KMS-11 (cell line): Measurements from ENCODE around the gene ITPR2.

Experiments used
- H2AFZ ChIP-seq: fragments of 200-600 bp; sonication (generic); 2 replicates; pipeline ENCODE4 v1.6.1; 2016; ENCODE audit warnings: antibody characterized with exemption, mixed run types, low read depth
- H3K27ac ChIP-seq: fragments of 200-600 bp; sonication (generic); 2 replicates; pipeline ENCODE4 v1.6.1; 2016; ENCODE audit warnings: mild to moderate bottlenecking, mixed run types
- H3K27me3 ChIP-seq: fragments of 200-600 bp; sonication (generic); 2 replicates; pipeline ENCODE4 v1.6.1; 2017; ENCODE audit warnings: mild to moderate bottlenecking, low read depth, mixed run types, moderate library complexity; ENCODE audit not compliant: insufficient read depth
- H3K36me3 ChIP-seq: fragments of 200-600 bp; sonication (generic); 2 replicates; pipeline ENCODE4 v1.6.1; 2017; ENCODE audit warnings: mild to moderate bottlenecking, mixed run types; ENCODE audit not compliant: insufficient read depth
- H3K4me1 ChIP-seq: fragments of 200-600 bp; sonication (generic); 2 replicates; pipeline ENCODE4 v1.6.1; 2016; ENCODE audit warnings: mild to moderate bottlenecking, low read depth, mixed run types; ENCODE audit not compliant: poor library complexity, severe bottlenecking
- H3K4me2 ChIP-seq: fragments of 200-600 bp; sonication (generic); 2 replicates; pipeline ENCODE4 v1.7.0; 2016; ENCODE audit warnings: mild to moderate bottlenecking, mixed run types
- H3K4me3 ChIP-seq: fragments of 200-600 bp; sonication (generic); IDR thresholded peaks from 2 replicates; pipeline ENCODE4 v1.6.1; 2017; ENCODE audit warnings: low read depth, low read length, mixed read lengths; ENCODE audit not compliant: insufficient read depth
- H3K79me2 ChIP-seq: fragments of 200-600 bp; sonication (generic); 2 replicates; pipeline ENCODE4 v1.6.1; 2016; ENCODE audit warnings: low read depth, mixed run types; ENCODE audit not compliant: insufficient read depth
- H3K9ac ChIP-seq: fragments of 200-600 bp; sonication (generic); 2 replicates; pipeline ENCODE4 v1.6.1; 2016; ENCODE audit warnings: mild to moderate bottlenecking, mixed run types
- H4K20me1 ChIP-seq: fragments of 200-600 bp; sonication (generic); 2 replicates; pipeline ENCODE4 v1.6.1; 2016; ENCODE audit warnings: mild to moderate bottlenecking, mixed run types; ENCODE audit not compliant: insufficient read depth
- CTCF ChIP-seq: fragments of 200-600 bp; sonication (generic); conservative IDR thresholded peaks from 2 replicates; pipeline ENCODE4 v1.6.1; 2017; ENCODE audit warnings: low read depth, mild to moderate bottlenecking, antibody characterized with exemption, low read length, moderate library complexity, mixed read lengths

Gene ITPR2

GRCh38 chr12:26642361-26642760, 190.6 kb downstream of the ITPR2 start:
- no peaks in the 10 kb centered on the region for H3K4me1 ChIP-seq
- H3K27ac ChIP-seq = no peak overlapping the region
- H3K36me3 ChIP-seq = no peaks in the 10 kb centered on the region
- H3K79me2 ChIP-seq = no peaks in the 10 kb centered on the region
- no peak overlapping the region for H3K4me2 ChIP-seq
- no peaks in the 10 kb centered on the region for H3K27me3 ChIP-seq
- H2AFZ ChIP-seq = no peak overlapping the region
- no peak overlapping the region for H3K9ac ChIP-seq
- no peak overlapping the region for H3K4me3 ChIP-seq
- no peak for TF ChIP-seq CTCF
- H4K20me1 ChIP-seq = no peaks in the 10 kb centered on the region

- H2AFZ ChIP-seq = no peak overlapping the region
- H3K4me1 ChIP-seq = no peaks in the 10 kb centered on the region
- no peak overlapping the region for H3K27ac ChIP-seq
- no peaks in the 10 kb centered on the region for H3K36me3 ChIP-seq
- TF ChIP-seq CTCF = no peak
- H3K4me2 ChIP-seq = no peak overlapping the region
- H3K27me3 ChIP-seq = no peaks in the 10 kb centered on the region
- no peaks in the 10 kb centered on the region for H4K20me1 ChIP-seq
- no peak overlapping the region for H3K4me3 ChIP-seq
- no peak overlapping the region for H3K9ac ChIP-seq
- no peaks in the 10 kb centered on the region for H3K79me2 ChIP-seq
Measured at GRCh38 chr12:26636710-26637328, 196.2 kb downstream of the ITPR2 start.

- no peak overlapping the region for H3K27ac ChIP-seq
- no peaks in the 10 kb centered on the region for H3K27me3 ChIP-seq
- no peaks in the 10 kb centered on the region for H3K36me3 ChIP-seq
- H2AFZ ChIP-seq = no peak overlapping the region
- H3K4me2 ChIP-seq = no peak overlapping the region
- no peak overlapping the region for H3K4me3 ChIP-seq
- no peaks in the 10 kb centered on the region for H3K79me2 ChIP-seq
- TF ChIP-seq CTCF = no peak
- H3K9ac ChIP-seq = no peak overlapping the region
- no peaks in the 10 kb centered on the region for H3K4me1 ChIP-seq
- H4K20me1 ChIP-seq = no peaks in the 10 kb centered on the region
Measured at GRCh38 chr12:26633591-26634210, 199.3 kb downstream of the ITPR2 start.

GRCh38 chr12:26632756-26633155, 200.2 kb downstream of the ITPR2 start:
- no peaks in the 10 kb centered on the region for H3K79me2 ChIP-seq
- no peaks in the 10 kb centered on the region for H3K36me3 ChIP-seq
- H3K9ac ChIP-seq = no peak overlapping the region
- no peaks in the 10 kb centered on the region for H3K4me1 ChIP-seq
- no peak for TF ChIP-seq CTCF
- no peak overlapping the region for H2AFZ ChIP-seq
- H3K4me3 ChIP-seq = no peak overlapping the region
- H3K27ac ChIP-seq = no peak overlapping the region
- H4K20me1 ChIP-seq = no peaks in the 10 kb centered on the region
- no peaks in the 10 kb centered on the region for H3K27me3 ChIP-seq
- H3K4me2 ChIP-seq = no peak overlapping the region
